Stimulated activated CD8-positive, alpha-beta memory T cell treated with anti-CD3 and anti-CD28 coated beads, Interleukin-7, amount 100 ng/mL, for 24 hours (primary cell): ENCODE results near the gene ARHGAP26.
A peak's percentile ranks its signal among the peaks of the same experiment; 100 is the strongest.

ENCODE experiments used
- DNase-seq: peaks from one replicate; pipeline ENCODE4 v3.0.0-alpha.2; 2020; ENCODE audit warnings: low read depth

The ARHGAP26 gene

DNA sequence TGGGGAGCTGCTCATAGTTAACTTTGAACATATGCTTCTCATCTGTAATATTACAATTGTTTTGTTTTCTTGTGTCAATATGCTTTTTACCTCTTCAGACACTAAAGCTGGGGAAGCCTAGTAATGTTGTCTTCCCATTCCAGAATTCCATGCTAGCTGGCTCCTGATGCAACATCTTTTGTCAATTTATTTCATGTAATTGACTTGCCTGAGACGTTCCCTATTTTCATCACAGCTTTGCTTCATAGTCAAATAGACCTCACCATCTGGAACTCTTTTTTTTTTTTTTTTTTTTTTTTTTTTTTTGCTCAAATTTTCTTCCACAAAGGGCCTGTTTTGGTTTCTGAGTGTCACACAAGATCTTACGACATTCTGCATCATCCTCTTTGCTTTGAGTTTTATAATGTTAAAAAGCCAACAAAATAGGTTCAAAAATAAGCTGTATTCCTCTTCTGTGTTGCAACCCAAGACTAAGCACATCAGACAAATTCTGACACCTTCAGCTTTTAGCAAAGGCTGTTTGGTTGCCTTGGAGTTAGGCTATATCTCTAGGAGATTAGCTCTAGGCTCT, 398.1 kb downstream of the ARHGAP26 start:
- DNase-seq, result no peak

GRCh38 chr5:143168921-143169810, 399.0 kb downstream of the ARHGAP26 start:
- no peak for DNase-seq

DNA sequence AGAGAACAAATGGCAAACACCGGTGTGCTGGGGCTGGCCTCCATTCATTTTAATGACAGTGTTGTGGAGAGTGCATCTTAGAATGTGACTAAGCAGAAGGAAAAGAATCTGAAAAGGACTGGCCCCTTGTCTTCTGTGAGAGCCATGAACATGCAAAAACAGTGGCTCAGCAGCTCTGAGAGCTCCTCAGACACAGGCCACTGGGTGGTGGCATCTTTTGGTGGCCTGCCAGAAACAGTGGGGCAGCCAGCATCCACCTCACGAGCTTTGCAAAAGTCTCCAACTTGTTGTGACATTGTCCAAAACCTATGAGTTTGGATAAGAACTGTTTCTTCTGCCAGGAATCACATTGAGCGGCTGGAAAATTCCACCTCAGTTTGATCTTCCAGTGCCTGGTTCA, 399.9 kb downstream of the ARHGAP26 start:
- DNase-seq, result no peak

DNA sequence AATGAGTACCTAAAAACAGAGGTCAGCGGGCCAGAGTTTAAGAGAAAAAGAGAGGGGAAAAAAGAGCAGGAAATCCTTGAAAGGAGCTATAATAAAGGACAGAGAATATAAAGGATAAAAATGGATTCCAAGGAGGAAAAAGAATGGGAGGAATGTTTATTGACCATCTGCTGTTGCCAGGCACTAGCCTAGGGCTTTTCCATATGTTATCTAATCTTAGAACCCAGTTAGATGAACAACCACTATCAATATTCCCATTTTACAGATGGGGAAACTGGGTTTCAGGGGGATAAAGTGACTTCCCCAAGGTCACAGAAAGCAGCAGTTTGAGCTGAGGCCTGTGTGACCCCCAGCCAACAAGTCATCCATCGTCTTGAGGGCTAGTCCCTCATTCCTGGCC, 400.8 kb downstream of the ARHGAP26 start:
- no peak for DNase-seq

- DNase-seq, result no peak
Observed at GRCh38 chr5:143172739-143173138, 402.6 kb downstream of the ARHGAP26 start.

DNA sequence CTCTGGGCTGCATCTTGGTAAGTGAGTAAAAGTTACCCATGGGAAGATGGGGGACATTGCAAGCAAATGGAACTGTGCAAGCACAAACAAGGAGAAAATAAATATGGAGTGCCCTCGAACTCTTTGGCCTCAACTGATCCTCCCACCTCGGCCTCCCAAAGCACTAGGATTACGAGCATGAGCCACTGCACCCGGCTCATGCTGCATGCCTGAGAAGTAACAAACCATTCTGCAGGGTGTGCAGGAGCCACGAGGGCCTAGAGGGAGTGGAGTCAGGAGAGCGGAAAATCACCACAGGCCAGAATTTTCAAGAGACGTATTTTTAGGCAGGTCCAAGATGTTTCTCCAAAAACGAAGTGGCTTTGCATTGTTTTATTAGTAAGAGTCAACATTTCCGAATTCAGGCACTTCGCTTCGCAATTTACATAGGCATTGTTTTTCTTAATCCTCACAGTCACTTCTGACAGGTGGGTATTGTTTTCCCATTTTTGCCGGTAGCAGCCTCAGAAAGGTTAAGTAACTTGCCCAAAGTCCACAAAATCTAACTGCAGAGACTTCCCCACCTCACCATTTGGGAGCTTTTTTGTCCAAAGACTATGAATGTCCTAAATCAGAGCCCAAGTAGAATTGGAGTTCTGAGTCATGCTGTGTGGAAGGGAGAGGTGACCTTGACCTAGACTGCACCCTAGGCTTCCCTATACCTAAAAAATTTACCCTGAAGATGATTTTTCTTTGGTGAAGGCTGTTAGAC, 403.1 kb downstream of the ARHGAP26 start:
- DNase-seq, result no peak

DNA sequence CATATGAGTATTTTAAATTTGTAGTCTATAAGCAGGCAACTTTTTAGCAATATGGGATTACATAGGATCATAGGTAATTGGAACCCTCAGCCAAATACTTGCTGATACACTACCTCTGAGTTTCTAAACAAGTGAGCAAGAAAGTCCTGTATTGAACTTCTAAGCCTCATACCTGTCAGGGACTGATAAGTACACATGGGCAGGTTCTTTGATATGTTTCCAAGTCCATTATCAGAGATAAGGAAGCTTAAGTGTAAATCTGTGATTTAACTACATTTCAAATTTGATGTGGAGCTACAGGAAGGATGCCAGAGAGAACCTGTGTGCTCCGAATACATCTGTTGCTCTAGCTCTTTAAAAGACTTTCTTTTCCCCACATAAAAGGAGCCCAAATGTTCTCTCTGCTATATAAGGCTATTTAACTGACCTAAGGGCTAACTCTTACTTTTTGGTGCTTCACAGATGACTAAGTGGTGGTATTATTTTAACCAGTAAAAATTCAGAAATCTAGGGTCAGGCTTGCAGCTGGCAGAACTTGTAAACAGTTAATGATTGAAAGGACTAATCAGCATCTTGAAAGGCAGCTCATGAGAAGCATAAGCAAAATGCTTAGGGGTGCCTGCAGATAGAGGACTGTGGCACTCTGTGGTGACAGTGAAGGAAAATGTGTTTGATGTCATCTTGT, 404.7 kb downstream of the ARHGAP26 start:
- no peak for DNase-seq

DNA sequence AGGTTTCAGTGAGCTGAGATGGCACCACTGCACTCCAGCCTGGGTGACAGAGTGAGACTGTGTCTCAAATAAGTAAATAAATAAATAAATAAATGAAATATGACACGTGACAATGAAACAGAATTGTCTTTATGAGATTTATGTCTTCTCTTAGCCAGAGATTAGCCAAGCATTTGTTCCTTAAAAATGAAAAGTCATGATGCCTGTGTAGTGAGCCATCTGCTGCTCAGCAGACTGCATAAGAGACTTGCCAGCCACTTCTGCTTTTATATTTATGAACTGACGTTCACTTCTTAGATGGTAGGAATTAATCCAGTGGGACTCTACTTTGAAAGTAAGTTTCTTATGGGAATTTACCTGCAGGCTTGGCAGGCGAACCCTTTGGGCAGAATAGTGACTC, 405.9 kb downstream of the ARHGAP26 start:
- DNase-seq, result no peak

- no peak for DNase-seq
Observed at GRCh38 chr5:143177263-143177983, 407.2 kb downstream of the ARHGAP26 start.

DNA sequence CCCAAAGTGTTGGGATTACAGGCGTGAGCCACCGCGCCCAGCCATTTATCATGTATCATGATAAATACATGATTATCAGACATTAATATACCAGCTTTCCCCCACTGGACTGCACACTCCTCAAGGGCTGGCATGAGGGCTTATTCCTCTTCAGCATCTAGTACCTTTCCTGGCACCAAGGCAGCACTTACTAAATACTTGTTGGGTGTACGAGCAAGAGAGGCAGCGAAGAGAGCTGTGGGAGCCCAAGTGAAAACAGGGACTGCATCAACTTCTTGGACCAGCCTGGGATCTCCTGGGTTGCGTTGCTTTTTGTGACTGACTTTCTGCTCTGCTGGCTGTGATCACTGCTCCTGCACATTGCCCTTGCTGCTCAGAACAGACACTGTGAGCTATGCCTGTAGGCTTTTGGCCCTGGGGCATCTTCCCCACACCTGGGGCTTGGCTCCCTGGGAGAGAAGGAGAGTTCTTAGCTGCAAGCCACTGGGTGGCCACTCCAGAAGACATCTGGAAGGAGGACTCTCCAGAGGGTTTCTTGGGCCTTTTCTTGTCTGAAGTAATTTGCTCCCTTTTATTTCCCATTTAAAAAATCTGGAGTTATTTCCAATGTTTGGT, 409.1 kb downstream of the ARHGAP26 start:
- DNase-seq, result no peak

- DNase-seq, result no peak
Observed at GRCh38 chr5:143180751-143181150, 410.6 kb downstream of the ARHGAP26 start.

GRCh38 chr5:143181173-143181572, 411.0 kb downstream of the ARHGAP26 start:
- no peak for DNase-seq

DNA sequence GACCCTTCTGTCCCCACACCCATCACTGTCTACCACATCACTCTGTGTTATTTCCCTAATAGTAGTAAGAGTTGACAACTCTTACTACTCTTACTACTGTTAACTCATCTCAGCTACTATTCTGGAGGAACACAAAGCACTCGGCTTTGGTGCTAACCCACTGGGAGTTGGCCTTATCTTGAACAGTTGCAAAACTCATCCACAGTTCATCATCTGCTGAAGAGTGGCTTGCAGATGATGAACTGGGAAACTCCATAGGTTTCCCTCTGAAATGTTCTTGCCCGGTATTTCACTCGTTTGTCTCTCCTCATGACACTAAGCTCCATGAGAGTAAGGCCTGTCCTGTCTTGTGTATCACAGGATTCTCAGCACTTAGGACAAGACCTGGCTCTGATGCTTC, 411.9 kb downstream of the ARHGAP26 start:
- DNase-seq, result no peak

- peak; percentile 10 for DNase-seq
Observed at GRCh38 chr5:143182901-143183820, 413.0 kb downstream of the ARHGAP26 start.

GRCh38 chr5:143183989-143184388, 413.8 kb downstream of the ARHGAP26 start:
- DNase-seq, result no peak

- DNase-seq, result no peak
Observed at GRCh38 chr5:143186623-143187022, 416.4 kb downstream of the ARHGAP26 start.

DNA sequence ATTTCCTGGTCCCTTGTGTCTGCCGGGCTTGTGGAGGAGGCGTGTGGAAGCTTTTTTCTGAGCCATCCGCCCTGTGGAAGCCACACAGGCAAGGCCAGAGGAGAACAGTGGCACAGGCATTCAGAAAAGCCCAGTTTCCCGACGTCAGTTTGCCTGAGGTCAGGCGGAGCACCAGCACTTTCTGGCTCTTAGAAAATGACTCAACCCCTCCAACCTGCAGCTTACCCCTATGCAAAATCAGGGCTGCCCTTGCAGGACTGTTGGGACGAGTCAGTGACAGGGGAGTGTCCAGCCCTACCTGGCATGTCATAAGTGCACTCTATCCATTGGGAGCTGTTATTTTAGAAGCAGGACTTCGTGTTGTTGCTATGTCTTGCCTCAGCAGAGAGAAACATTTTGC, 417.3 kb downstream of the ARHGAP26 start:
- DNase-seq, result no peak

GRCh38 chr5:143188083-143188482, 417.9 kb downstream of the ARHGAP26 start:
- no peak for DNase-seq

DNA sequence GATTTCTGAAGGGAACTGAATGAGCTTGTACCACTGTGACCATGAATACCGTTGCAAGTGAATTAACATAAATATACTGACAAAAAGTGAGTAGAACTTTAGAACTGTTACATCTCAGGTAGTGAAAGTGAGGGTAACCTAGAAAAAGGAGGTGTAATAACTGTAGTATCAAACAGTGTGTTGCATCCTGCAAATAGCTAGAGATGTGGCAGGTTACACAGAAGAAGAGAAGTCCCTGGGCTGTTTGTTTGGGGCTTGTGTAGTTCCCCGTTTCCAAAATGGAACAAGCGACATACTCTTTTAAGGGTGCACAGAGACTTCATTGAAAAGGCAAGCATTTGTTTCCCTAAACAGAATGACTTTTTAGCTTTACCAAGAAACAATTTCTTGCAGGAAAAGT, 418.5 kb downstream of the ARHGAP26 start:
- no peak for DNase-seq

GRCh38 chr5:143190260-143190810, 420.2 kb downstream of the ARHGAP26 start:
- no peak for DNase-seq
